NCI-H1436 treated with DMSO at 0.1 percent for 48 hours (cell line): ENCODE results near the gene NSMF.

Experiments used
- DNase-seq: peaks from one replicate; lab custom pipeline; 2025; lab: John Stamatoyannopoulos, UW

Gene NSMF

GRCh38 chr9:137491735-137492432 is 32.8 kb upstream of the NSMF start:
- DNase-seq, result no peak

- DNase-seq, result no peak
These were observed 31.5 kb upstream of the NSMF start for GRCh38 chr9:137490532-137491186.

- DNase-seq, result no peak
These were observed 29.8 kb upstream of the NSMF start for GRCh38 chr9:137488906-137489305.

- no peak for DNase-seq
These were observed 29.2 kb upstream of the NSMF start for GRCh38 chr9:137488327-137488653.

GRCh38 chr9:137487454-137488326 is 28.6 kb upstream of the NSMF start:
- peak; percentile 66 for DNase-seq

- no peak for DNase-seq
These were observed 27.7 kb upstream of the NSMF start for GRCh38 chr9:137486545-137487453.

- DNase-seq, result no peak
These were observed 27.0 kb upstream of the NSMF start for GRCh38 chr9:137486141-137486490.

GRCh38 chr9:137485343-137486140 is 26.4 kb upstream of the NSMF start:
- no peak for DNase-seq

GRCh38 chr9:137484551-137485315 is 25.6 kb upstream of the NSMF start:
- no peak for DNase-seq

- no peak for DNase-seq
These were observed 23.1 kb upstream of the NSMF start for GRCh38 chr9:137482094-137482781.

GRCh38 chr9:137480686-137481683 is 21.9 kb upstream of the NSMF start:
- no peak for DNase-seq

GRCh38 chr9:137479892-137480685 is 21.0 kb upstream of the NSMF start:
- no peak for DNase-seq

- no peak for DNase-seq
These were observed 20.1 kb upstream of the NSMF start for GRCh38 chr9:137478962-137479861.

- DNase-seq, result no peak
These were observed 19.5 kb upstream of the NSMF start for GRCh38 chr9:137478613-137478961.

GRCh38 chr9:137477778-137478612 is 18.9 kb upstream of the NSMF start:
- no peak for DNase-seq

- DNase-seq, result no peak
These were observed 17.7 kb upstream of the NSMF start for GRCh38 chr9:137476856-137477255.
